Activated CD4-positive, CD25-positive, alpha-beta regulatory T cell treated with anti-CD3 and anti-CD28 coated beads, Interleukin-2, amount 50 U/mL, for 72 hours (primary cell): ENCODE results near the gene CLEC16A.

Experiments
- DNase-seq: peaks from one replicate; pipeline ENCODE4 v3.0.0; 2021

CLEC16A gene

DNA sequence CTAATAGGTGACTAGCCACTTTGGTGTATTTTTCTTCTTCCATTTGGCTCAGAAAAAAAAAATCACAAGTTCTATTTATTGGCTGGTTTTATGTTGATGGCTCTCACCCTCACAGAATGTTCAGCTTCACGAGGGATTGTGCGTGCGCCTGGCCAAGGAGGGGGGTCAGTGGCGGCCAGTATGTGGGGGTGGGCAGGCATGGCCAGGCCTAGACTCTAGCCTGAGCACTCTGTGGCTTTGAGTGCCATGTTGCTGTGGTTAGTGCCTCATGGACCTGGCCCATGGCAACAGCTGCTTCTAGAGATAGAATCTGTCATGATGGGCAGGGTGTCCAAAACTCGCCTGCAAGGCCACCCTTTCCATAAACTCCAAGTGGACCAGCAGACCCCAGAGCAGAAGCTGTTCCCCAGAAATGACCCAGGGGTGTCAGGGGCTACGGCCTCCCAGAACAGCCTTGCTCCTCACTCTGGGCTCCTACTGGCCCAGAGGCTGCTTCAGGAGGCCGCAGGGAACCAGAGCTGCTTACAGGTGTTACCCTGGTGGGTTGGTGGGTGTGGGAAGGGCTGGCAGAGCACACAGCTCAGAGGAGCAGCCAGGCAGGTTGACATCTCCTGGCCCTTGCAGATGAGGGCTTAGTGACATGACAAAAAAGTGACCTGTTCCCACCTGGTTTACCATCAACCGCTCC is 186.8 kb downstream of the CLEC16A start:
- no peak for DNase-seq

- no peak for DNase-seq
Observed at GRCh38 chr16:11131706-11132105, 187.3 kb downstream of the CLEC16A start.

GRCh38 chr16:11133344-11133943 is 189.1 kb downstream of the CLEC16A start:
- DNase-seq = no peak

- no peak for DNase-seq
Observed at GRCh38 chr16:11134722-11135463, 190.5 kb downstream of the CLEC16A start.

DNA sequence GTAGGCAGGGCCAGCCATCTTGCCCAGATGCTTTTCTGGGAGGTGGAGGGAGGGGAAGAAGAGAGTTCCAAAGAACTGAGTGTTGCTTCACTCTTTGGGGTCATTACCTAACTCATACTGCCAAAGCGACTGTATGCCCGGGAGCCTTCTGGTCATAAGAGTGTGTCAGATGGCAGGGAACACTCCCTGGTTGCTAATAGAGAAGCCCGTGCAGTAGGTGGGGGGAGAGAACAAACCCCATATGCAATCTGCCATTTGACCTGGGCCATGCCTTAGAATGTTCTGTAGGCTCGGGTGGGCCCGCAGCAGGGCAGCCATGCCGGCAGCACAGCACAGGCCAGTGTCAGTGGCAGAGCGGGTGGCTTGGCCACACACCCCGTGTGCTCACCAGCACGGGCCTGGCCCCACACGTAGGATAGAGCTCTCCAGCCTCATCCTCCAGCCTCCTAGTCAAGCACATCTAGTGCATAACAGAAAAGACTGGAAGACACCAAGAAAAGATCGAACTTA is 191.2 kb downstream of the CLEC16A start:
- DNase-seq = no peak

DNA sequence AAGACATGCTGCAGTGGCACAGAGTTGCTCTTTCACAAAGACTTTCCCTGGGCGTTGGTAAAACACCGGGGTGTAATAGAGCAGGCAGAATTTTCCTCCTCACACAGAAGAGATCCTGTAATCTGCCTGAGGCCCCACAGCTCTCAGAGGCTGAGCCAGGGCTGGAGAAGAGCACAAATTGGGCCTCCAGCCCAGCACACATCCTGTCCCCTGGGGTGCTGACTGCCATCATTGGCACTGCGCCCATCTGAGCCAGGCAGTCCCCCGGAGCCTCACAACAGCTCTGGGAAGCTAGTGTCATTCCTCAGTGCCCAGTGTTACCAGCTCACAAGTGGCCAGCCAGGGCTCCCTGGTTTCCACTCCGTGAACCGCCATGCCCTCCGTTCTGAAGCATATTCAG is 192.2 kb downstream of the CLEC16A start:
- no peak for DNase-seq

GRCh38 chr16:11138022-11138768 is 193.8 kb downstream of the CLEC16A start:
- DNase-seq = no peak

- DNase-seq = no peak
Observed at GRCh38 chr16:11138769-11139325, 194.5 kb downstream of the CLEC16A start.

GRCh38 chr16:11139326-11140097 is 195.1 kb downstream of the CLEC16A start:
- no peak for DNase-seq

- no peak for DNase-seq
Observed at GRCh38 chr16:11140098-11140375, 195.7 kb downstream of the CLEC16A start.

DNA sequence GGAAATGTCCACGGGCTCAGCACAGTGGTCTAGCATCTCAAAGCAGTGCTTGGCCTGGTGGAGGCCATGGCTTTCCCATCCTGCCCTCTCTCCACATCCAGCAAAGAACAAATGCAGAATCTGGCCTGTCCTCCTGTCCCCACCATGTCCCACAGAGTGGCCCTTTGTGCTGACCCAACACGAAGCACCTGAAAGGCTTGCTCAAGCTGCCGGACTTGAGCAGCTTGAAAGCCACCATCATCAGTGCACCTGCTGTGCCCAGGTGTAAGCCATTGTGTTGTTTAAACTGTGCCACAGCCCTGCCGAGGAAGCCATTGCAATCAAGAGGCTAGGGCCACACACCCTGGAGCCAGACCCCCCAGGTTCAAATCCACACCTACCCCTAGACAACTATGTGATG is 196.1 kb downstream of the CLEC16A start:
- no peak for DNase-seq

GRCh38 chr16:11140867-11141266 is 196.5 kb downstream of the CLEC16A start:
- DNase-seq = no peak

- DNase-seq = no peak
Observed at GRCh38 chr16:11141409-11142260, 197.3 kb downstream of the CLEC16A start.

DNA sequence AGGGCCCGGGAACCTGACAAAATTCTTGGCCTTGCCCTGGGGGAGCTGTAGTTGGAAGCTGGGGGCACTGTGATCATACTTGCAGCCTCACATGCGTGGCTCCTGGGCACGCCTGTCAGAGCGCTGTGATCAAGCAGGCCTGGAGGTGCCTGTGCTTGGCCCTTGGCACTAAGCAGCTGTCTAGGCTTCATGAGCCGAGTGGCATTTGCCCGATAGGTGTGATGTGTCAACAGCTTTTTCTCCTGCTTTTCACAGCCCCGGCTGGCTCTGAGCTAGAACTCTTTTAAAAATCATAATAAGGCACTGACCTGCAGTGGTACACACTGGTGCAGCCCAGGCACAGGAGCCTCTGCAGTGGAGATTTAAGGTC is 197.9 kb downstream of the CLEC16A start:
- no peak for DNase-seq

DNA sequence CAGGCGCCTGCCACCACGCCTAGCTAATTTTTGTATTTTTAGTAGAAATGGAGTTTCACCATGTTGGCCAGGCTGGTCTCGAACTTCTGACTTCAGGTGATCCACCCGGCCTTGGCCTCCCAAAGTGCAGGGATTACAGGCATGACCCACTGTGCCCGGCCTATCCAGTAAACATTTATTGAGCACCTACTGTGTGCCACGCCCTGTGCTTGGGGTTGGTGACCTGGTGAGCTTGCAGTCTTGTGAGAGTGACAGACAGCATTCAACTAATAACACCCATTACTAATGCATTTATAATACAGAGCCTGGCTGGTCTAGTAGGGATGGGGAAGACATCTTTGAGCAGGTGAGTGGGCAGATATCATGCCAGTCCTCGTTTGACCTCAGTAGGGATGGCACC is 198.6 kb downstream of the CLEC16A start:
- no peak for DNase-seq

GRCh38 chr16:11143372-11144035 is 199.1 kb downstream of the CLEC16A start:
- DNase-seq = no peak

- DNase-seq = no peak
Observed at GRCh38 chr16:11144122-11144521, 199.8 kb downstream of the CLEC16A start.

DNA sequence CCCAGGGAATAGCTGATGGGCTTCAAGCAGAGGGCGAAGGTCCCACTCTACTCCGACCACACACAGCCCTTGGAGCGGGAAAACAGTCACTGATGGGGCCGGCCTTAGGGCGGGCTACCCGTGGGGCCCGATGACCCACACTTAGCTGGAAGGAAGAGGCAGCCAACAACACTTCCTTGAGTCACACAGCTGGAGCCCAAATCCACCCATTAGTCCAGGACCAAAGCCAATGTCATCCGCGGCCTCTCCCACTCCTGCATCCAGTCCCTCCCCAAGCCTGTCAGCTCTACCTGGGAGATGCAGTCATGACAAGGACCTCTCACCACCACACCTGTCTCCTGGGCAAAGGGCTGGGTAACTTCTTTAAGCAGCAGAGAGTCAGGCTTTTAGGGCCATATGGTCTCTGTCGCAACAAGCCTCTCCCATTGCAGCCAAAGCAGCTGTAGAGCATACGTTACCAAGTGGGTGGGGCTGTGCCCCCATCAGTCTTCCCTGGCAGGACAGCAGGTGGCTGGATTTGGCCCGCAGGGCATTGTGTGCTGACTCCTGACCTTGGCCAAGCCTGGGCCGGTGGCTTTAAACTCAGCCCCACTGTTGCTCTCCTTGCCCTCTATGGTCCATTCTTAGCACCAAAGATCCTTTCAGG is 200.9 kb downstream of the CLEC16A start:
- no peak for DNase-seq

- DNase-seq = no peak
Observed at GRCh38 chr16:11145819-11146211, 201.5 kb downstream of the CLEC16A start.

- no peak for DNase-seq
Observed at GRCh38 chr16:11147033-11147753, 202.8 kb downstream of the CLEC16A start.
